ENCODE measurements around the gene SLC24A3.

- TF ChIP-seq CTCF (IDR thresholded peaks at IDR 0.05; ENCODE audit: insufficient read depth, low read depth, low read length), result no peak
- no peak for TF ChIP-seq EZH2 (IDR thresholded peaks at IDR 0.05; ENCODE audit: insufficient read depth, low read length)
Measured at GRCh38 chr20:19320005-19320404, 107.6 kb downstream of the SLC24A3 start.

All from astrocyte (in vitro differentiated cells and primary cell).